NCI-H2029 treated with DMSO at 0.1 percent for 48 hours (cell line): ENCODE measurements around the gene PDE4B.
"Not testable (repeated sequence)": the region's sequence is repeated elsewhere in the genome, so short reads cannot be mapped to it uniquely, and the experiment has no call there.

Source experiments
- DNase-seq: peaks from one replicate; lab custom pipeline; 2025; lab: John Stamatoyannopoulos, UW

The PDE4B gene

GRCh38 chr1:65953170-65953569, 160.5 kb downstream of the PDE4B start:
- DNase-seq = no peak

GRCh38 chr1:65955071-65955470, 162.4 kb downstream of the PDE4B start:
- no peak for DNase-seq

DNA sequence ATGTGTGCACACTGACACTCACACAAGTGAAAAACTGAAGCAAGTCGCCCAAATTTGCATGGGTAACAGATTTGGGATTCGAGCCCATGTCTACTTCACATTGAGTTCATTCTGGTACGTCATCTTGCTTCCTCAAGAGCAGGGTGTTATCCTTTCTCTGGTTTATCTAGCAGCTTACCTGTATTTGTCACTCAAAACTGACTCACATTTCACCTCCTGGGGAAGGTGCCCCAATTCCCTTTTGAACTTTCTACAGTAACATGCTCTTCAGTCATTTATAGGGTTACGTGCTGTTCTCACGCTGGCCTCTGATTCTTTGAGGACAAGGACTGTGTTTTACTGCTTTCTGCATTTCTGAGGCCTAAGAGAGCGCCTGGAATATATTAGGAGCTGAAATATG, 162.8 kb downstream of the PDE4B start:
- no peak for DNase-seq

GRCh38 chr1:65958561-65959350, 166.1 kb downstream of the PDE4B start:
- DNase-seq = peak; percentile 37

DNA sequence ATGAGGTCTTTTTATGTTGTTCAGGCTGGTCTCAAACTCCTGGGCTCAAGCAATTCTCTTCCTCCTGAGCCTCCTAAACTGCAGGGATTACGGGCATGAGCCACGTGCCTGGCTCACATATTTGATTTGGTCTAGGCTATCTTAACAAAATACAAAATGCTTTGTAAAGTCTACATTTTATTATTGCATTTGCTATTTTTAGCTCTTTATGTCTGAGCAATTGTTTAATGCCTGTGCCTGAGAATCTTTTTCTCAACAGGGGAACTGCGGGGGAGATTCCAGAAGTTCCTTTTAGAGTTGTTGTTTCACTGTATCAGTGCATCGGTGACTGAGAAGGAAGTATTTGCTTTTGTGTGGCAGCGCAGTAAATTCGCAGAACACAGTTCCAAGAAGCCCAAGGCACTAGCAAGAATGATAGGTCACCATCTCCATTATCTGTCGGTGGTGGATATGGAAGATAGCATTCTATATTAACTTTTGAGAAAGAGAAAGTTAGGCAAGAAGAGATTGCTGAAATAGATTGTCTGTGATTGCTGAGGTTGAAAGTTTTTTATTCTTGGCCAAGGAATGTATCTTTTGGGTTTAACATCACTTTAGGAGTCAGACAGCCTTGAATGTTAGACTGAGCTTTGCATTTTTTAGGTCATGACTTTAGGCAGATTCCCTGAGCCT, 167.3 kb downstream of the PDE4B start:
- no peak for DNase-seq

GRCh38 chr1:65963156-65963888, 170.6 kb downstream of the PDE4B start:
- no peak for DNase-seq

DNA sequence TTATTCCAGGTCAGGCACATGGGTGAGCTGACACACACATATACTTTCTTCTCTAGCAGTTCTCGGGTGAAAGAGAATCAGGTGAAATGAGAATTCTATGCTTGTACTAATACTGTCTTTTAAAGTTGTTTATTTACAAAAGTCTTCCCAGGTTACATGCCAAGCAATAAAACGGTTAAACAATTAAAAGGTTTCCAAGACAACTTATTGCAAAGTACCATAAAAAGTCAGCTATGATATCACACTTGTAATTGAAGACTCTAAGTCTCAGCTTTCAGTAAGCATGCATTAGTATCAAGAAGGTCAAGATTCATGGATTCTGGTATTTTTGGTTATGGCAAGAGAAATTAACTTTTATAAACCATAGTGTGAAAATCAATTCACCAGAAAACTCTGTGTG, 171.4 kb downstream of the PDE4B start:
- DNase-seq = no peak

DNA sequence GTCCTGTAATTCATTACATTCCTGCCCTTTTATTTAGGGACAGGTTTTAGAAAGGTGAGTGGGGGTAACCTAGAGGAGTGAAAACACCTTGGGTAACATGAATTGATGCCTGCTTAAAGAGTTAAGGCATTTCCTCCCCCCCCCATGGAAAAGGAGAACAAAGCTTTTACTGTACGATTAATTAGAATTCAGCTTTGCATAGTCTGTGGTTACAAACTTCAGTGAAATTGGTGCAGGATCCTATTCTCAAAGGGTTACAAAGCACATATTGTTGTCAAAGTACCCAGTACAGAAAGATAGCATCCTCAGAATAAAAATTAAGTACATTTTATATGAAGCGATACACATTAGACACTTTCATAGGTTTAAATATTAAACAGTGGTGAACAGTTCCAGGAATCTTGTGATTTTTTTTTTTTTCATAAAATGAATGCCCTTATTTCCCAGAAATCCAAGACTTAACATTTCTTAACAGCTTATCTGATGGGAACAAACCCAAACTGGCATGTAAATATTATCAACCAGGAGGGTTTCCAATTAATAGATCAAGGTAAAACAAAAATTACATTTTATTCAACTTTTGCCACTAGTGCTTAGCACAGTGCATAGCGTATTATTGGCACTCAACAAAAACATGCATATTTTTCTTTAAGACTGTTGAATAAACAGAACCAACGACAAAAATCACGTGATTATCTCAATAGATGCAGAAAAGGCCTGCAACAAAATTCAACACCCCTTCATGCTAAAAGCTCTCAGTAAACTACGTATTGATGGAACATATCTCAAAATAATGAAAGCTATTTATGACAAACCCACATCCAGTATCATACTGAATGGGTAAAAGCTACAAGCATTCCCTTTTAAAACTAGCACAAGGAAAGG, 172.7 kb downstream of the PDE4B start:
- DNase-seq = no peak

DNA sequence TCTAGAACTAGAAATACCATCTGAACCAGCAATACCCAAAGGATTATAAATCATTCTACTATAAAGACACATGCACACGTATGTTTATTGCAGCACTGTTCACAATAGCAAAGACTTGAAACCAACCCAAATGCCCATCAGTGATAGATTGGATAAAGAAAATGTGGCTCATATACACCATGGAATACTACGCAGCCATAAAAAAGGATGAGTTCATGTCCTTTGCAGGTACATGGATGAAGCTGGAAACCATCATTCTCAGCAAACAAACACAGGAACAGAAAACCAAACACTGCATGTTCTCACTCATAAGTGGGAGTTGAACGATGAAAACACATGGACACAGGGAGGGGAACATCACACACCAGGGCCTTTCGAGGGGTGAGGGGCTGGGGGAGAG, 174.8 kb downstream of the PDE4B start:
- not testable (repeated sequence) for DNase-seq

DNA sequence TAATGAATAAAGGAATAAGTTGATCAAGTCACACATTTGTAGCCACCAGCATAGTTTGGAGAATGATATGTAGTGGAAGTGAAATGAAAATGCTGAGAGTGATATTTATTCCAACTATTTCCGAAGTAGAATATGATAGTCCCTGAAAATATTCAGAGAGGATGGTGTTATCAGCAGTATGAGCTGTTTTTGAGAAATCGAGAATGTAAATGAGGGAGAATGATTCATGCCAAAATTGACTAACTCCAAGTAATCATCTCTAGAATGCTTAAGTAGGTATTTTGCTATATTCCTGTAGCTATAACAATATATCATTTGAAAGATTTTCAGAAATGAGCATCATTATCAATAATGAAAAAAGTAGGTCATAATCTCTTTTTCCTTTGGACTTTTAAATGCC, 178.9 kb downstream of the PDE4B start:
- DNase-seq = no peak

- DNase-seq = no peak
These were observed 183.0 kb downstream of the PDE4B start for GRCh38 chr1:65975708-65976107.

GRCh38 chr1:65979136-65980044, 186.7 kb downstream of the PDE4B start:
- no peak for DNase-seq

DNA sequence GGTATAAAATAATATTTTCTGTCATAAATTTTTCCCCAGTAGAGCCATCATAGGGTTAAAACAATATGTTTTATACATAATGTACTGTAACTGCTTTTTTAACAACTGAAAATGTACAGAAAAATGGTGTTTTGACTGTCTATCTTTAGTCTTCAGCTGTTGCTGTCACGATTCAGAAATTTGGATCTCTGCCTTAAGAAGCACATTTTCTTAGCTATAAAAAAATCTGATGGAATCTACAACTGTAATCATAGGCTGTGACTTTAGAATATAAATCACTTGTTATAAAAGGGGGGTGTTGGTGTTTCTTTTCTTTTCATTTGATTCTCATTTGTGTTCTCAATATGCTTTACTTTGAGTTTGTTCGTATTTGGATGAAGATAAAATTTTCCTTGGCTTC, 187.5 kb downstream of the PDE4B start:
- DNase-seq = no peak

- DNase-seq = no peak
These were observed 190.8 kb downstream of the PDE4B start for GRCh38 chr1:65983500-65983899.

- DNase-seq = no peak
These were observed 192.8 kb downstream of the PDE4B start for GRCh38 chr1:65985393-65986066.

- DNase-seq = no peak
These were observed 193.5 kb downstream of the PDE4B start for GRCh38 chr1:65986146-65986545.

GRCh38 chr1:65990161-65990560, 197.5 kb downstream of the PDE4B start:
- DNase-seq = no peak

DNA sequence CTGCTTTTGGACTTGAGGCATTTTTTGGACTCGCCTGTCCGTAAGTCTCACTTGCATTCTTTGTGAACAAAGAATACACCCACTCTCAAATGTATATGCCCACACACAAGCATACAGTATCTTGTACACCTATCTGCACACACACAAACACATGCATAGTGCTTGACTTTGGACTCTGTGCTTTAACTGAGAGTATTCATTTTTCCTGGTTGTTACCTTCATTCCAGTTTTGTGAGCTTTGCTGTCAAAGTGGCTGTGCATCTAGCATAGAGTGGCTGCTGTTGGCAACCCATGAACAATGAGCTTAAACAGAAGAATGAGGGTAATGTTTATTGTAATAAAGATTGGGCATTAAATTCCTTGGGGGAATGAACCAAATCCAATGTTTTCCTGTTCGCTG, 199.0 kb downstream of the PDE4B start:
- DNase-seq = no peak

DNA sequence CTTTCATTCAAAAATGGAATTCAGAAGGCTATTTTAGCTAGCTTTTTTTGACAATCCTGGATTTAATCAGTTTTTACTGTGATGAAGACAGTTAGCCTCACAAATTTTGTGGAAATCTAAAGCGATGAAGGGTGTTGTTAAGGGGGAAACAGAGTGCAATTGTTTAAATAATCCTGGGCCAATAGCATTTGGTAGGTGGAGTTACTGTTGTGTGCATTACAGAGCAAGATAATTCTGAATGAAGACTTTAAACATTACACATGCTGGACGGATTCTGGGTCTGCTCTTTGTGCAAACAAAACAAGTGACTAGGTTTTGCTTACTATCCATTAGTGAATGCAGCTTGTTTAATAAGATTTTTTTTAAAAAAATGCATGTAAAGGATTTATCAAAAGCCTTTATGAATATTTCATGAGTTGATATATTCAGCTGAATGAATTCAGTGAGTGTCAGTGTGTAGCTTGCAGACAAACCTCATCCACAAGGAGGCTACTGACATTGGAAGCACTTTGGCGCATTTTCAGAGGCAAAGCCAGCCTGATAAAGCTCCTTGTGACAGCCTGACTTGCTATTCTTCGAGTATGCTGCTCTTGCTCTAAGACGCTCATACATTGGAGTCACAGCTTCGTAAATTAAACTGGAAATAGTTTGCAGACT, 199.6 kb downstream of the PDE4B start:
- DNase-seq = peak; percentile 47

DNA sequence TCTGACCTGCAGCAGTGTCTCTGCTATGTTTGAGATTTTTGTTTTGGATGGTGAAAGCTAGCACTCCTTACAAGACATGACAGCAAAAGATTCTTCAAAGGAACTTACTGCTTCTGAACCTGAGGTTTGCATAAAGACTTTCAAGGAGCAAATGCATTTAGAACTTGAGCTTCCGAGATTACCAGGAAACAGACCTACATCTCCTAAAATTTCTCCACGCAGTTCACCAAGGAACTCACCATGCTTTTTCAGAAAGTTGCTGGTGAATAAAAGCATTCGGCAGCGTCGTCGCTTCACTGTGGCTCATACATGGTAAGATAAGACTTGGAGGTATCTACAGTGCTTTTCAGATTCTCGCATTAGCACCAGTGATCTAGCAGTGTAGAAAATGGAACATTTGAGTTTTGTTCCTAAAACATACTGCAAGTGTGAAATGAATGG, 200.2 kb downstream of the PDE4B start:
- DNase-seq = peak; percentile 38
